Stimulated activated CD4-positive, alpha-beta T cell treated with anti-CD3 and anti-CD28 coated beads, Interleukin-2, amount 100 ng/mL, for 48 hours (primary cell): Measurements from ENCODE around the gene IMMP2L.

Experiments
- DNase-seq, 2 donors: peaks; one replicate each; pipeline ENCODE4 v3.0.0-alpha.2; 2020

The IMMP2L gene

DNA sequence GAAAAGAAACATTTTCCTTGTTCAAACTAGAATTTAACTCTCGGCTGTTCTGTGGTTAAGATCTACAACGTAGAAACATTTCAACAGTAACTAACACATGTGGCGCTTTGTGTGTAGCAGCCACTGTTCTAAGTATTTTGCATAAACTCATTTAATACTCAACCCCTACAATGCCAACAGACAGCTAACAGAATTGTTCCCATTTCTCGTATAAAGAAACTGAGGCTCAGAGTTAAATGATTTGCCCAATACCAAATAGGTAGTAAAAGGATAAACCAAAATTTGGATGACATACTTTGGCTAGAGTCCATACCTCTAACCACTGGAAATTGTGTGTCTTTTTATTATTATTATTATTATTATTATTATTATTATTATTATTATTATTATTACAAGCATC lies 543.8 kb downstream of the IMMP2L start:
- no peak for DNase-seq

DNA sequence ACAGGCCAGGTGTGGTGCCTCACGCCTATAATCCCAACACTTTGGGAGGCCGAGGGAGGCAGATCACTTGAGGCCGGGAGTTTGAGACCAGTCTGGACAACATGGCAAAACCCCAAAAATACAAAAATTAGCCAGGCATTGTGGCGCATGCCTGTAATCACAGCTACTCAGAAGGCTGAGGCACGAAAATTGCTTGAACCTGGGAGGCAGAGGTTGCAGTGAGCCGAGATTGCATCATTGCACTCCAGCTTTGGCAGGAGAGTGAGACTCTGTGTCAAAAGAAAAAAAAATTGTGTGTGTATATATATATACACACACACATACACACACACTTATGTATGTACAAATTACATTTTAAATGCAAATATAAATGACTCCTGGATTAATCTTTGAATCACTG lies 548.2 kb downstream of the IMMP2L start:
- DNase-seq = no peak

DNA sequence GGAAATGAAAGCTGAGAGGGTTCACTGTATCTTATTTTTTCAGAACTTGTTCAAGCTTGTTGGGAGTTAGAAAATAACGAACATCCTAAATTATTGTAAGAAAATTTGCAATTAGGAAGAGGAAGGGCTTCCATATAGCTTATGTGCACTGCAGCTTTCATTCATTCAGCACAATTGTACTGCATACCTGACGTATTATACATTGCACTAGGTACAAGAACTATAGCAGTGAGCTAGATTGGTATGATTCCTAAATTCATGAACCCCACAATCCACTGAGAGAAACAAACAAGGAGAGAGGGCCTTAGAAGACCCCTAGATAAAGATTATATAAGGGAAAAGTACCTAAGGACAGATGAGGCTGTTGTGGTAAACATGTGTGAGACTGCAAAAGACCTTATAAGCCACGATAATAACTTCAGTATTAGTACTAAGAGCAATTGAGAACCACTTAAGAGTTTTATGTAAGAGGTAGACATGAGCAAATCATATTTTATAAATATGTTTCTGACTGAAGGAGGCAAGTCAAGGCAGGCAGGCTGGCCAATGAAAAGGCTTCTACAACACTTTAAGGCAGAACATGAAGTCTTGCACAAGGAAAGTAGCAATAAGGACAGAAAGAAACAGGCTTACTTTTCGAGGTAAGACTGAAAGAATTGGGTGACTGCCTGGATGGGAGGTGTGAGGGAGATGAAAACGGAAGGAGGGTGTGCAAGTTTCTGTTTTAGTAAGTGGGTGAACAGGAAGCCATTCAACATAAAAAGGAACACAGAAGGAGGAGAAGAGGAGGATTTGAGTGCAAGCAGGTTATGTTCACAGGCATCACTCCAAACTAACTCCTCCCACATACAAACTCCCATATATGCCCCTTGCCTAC lies 549.3 kb downstream of the IMMP2L start:
- no peak for DNase-seq

DNA sequence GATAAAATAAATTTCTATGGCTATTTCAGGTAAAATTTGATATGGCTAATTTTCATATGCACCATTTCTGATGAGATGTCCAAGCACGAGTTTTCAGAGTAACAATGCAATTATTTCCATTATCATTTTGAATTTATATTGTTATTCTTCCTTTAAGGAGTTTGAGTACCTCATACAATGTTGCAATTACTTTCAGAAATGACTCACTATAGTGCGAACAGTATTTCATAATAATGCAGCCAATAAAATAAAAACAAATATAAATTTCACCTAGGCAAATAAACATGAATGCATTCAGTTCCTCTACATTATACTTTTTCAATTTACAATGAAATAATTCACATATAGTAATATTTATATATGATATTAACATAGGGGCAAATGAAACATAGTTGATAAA lies 550.1 kb downstream of the IMMP2L start:
- no peak for DNase-seq

DNA sequence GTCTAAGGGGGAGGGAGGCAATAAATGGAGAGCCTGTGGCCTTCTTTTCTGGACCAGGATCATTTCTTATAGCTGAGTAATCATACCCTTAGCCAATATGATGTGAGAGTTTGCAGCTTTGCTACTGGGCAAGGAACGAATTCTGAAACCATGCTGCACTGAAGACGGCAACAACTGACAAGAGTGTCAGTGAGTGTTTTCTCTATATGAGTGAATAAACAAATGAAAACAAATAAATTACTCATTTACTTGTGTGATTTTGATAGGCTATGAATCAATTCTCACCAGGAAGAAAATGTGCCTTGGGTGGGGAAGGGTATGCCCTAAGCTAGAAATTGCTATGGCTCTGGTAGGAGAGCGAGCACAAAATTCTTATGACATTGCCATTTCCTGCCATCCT lies 550.8 kb downstream of the IMMP2L start:
- no peak for DNase-seq

DNA sequence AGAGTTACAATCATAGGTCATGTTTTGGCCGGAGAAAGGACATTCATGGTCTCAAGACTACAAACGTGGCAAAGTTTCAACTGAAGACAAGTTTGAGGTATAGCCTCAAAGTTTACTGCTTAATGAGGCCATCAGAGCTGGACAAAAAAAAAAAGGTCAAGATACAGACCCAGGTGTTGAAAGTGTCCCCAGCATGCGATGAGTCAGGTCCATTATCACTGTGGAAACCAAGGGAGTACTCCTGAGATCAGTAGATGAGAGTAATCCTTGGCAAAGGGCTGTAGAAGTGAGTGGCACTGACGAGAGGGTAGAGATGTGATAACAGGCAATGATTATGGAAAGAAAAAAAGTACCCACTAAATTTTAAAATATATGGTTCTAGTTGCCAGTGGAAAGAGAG lies 551.5 kb downstream of the IMMP2L start:
- no peak for DNase-seq

DNA sequence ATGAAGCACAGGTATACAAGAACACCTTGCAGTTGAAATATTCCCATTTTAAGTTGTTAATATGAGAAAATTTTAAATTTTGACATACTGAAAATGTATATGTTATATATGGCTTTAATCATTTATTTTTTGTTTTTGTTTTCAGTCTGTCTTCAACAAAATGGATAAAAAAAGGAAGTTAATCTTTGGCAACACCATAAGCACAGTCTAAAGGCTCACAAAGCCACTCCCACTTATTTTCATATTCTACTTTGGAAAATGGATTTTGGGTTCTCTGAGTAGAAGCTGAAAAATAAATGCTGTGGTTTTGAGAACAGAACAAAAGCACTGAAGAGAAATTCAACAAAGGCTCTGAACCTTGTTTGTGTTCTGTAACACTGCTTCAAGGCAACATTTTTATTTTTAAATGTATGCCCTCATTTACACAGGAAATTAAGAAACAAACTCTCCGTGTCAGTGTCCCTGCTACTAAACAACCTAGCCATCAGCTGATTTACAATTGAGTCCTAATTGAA lies 552.7 kb downstream of the IMMP2L start:
- DNase-seq = no peak

DNA sequence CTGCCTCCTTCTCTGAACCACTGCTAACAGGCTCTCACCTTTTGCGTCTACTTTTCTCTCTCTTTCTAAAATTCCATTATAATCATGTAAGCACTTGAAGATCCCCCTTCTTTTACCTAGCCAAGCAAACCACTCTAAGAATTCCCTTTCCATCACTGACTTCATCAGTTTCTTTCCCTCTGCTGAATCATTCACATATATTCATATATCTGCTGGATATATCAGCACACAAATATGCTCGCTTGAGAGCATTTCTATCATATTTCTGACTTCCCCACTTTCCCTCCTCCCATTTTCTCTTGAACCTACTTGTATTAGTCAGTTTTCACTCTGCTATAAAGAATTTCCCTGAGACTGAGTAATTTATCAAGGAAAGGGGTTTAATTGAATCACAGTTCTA lies 555.6 kb downstream of the IMMP2L start:
- no peak for DNase-seq

DNA sequence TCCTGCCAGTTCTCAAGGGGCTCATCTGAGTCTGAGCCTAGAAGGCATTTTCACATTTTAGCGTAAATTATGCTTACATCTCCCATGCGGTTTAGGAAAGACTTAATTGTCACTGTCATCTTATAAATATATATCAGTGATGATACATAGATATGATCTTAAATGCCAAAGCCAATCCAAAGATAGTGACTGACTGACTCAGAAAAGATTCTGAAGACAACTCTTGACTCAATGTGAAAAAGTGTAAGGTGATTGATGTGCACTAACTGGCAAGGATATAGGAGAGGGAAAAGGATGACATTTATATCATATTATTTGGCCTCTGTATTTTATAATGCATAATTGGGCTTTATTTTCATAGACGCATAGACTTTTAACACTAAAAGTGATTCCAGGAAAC lies 556.3 kb downstream of the IMMP2L start:
- no peak for DNase-seq

DNA sequence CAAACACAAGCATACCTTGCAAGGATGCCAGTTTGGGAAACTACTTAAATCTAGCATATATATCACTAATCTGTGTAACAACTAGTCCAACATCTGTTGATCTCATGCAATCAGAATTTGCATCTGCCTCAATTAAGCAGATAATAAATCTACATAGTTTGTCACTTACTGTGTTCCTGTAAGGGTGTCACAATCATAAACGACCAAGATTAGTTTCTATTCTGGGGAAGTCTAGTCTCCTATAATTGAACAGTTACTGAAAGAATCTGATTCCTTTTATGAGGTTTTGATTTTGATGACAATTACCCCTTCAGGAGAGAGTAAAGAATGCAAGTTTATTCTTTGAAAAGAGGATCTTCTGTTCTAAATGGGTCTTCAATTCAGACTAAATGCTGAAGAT lies 556.8 kb downstream of the IMMP2L start:
- DNase-seq = no peak

DNA sequence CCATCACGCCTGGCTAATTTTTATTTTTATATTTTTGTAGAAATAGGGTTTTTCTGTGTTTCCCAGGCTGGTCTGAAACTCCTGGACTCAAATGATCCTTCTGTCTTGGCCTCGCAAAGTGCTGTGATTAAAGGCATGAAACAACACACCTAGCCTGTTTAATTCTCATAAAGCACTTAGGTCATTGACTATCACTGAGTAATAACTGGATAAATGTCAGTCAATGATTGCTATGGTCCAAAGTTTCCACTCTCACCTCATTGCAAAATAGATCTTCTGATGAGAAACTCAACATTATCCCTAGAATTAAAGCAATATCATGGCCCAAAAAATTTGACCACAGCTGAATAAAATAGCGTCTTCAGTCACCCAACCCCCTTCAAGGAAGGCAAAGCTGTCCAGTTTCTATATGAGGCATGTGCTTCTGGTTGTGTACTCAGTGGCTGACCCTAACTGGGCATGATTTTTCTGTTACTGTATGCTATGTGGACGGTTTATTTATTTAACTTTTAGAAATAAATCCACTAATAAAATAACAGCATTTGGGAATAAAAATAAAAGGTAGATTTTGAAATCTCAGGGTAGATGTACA lies 557.9 kb downstream of the IMMP2L start:
- DNase-seq = no peak

DNA sequence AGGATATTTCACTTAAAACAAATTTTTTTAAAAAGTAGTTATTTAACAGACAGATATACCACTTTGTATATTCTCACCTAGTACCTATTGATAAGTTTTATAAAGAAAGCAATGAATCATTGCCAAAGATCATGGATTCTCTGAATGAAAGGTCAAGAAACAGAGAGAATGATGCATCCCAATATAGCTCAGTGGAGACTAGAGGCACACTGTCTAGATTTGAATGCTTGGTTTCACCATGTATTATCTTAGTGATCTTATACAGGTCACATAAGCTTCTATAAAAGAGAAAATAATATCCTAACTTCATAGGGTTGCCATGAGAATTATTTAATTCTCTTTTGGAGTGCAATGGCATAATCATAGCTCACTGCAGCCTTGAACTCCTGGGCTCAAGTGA lies 558.4 kb downstream of the IMMP2L start:
- no peak for DNase-seq

DNA sequence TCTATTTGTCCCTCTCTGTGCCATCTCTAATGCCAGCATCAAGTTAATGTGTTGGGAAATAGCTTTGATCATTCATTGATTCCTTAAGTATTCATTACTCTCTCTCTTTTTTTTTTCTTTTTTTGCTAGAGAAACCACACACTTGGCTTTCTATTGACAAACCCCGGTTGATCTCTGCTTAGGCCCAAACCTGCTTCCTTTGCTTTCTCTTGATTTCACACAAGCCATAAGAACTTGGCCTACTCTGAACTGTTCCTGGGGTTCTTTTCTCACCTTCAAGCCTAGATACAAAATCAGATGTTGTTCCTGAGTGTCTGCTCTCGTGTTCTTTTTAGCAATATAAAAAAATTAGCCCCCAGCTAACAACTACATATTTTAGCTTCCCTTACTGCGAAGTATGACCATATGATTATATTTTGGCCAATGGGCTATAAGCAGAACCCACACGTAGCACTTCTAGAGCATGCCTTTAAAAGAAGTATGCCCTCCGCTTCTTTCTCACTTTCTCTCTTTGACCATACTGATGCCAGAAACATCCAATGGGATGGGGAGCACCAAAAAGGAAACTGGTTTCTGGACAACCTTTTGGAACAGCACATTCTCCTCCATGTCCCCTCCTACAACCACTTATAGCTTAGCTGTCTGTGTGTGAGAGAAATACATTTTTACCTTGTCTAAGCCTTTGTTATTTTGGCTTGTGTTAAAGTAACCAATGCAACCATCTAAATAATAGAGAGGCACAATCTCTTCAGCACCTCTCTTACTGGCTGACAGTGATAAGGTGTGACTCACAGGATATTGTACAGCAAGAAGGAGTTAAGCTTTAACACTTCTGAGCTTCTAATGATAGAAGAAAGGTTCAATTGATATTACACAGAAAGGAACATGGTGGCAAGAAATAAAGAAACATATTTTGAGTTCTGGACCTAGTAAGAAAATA lies 568.0 kb downstream of the IMMP2L start:
- DNase-seq = no peak

DNA sequence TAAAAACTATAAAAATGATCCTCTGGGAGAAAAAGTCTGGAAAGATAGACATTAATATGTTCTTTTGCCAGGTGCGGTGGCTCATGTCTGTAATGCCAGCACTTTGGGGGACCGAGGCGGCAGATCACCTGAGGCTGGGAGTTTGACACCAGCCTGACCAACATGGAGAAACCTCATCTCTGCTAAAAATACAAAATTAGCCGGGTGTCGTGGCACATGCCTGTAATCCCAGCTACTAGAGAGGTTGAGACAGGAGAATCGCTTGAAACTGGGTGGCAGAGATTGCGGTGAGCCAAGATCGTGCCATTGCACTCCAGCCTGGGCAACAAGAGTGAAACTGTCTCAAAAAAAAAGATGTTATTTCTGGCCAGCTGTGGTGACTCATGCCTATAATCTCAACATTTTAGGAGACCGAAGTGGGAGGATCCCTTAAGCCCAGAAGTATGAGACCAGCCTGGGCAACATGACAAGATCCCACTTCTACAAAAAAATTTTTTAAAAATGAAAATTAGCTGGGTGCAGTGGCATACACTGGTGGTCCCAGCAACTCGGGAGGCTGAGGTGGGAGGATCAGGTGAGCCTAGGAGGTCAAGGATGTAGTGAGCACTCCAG lies 573.3 kb downstream of the IMMP2L start:
- DNase-seq = no peak

DNA sequence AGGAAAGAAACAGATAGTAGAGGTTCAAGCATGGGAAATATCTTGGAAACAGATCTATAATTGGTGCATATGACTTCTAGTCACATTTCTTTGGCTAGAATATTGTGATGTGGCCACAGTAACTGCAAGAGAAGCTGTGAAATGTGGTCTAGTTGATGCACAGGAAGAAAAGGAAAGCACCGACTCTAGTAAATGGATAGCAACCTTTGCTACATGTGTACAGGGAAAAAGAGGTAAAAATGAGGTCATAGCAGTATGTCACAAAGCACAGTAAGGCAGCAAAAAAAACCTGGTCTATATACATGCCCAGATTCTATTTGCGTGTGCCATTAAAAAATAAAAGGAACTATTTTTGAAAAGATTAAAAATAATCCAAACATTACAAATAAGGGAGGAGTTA lies 573.9 kb downstream of the IMMP2L start:
- no peak for DNase-seq

DNA sequence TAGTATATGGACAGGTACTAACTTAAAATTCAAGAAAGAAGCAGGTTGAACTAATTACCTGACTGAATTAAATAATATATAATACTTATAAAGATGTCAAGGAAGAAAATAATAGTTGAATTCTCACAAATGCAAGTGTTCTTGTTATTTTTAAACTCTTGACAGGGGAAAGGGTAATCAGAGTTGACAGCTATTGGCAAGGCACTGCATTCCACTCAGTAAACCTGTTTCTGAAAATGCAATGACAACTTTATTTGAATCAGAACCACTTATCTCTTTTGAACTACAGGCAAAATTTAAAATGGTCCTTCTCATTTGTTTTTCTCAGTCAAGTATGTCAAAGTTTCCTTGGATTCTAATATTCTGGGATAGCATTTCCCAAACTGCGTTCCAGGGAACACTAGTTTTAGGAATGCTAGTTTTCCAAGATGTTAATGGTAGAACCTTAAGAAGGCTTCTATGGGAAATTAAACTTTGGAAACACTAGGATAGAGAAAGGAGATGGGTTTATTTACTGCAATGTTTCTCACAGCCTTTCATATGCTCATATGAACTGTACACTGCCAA lies 575.1 kb downstream of the IMMP2L start:
- no peak for DNase-seq

DNA sequence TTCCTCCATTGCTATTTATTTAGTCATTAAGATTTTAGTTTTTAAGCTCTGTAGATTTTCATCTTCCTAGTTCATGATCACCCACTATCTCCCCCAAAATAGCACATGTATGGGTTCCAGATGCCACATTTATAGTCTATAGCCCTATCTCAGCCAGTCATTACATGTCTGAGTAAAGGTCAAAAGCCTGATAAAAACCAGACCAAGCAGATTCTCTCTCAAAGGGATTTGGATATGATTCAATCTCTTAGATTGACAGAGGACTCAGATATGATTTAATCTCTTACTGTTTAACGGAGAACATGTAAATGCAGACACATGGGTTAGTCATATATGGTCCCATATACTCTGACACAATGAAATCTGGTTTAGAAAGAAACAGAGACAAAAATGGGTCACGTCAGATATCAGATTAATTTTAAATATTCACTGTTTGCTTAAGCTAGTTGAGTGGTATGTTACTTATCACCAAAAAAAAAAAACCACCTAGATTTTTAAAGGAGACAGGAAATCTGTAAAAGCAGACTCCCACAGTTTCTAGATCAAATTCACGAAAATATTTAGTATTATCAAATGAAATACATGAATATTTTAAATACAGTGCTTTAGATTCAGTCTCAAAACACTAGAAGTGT lies 578.4 kb downstream of the IMMP2L start:
- DNase-seq = no peak

DNA sequence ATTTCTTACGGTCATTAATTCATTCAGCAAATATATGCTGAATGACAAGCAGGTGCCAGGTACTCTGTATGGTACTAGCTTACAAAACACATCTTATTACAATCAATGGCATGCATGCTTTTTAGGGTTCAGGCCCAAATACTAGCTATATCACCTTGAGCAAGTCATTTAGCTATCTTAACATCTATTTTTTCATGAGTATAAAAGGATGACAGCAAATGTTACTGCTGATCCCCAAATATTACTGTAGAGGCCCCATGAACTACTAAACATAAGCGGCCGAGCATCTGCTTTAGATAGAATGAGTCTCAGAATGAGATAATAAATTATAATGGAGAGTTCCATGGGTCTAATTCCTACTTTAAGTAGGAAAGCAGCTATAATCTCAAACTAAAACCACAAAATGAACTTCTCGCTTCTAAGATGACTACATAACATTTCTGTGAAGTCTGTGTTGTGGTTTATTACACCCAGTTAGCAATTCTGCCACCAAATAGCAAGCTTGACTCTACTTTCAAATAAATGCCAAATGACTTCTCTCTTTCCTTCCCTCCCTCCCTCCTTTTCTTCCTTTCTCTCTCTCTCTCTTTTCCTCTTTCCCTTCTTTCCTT lies 585.1 kb downstream of the IMMP2L start:
- DNase-seq = no peak

DNA sequence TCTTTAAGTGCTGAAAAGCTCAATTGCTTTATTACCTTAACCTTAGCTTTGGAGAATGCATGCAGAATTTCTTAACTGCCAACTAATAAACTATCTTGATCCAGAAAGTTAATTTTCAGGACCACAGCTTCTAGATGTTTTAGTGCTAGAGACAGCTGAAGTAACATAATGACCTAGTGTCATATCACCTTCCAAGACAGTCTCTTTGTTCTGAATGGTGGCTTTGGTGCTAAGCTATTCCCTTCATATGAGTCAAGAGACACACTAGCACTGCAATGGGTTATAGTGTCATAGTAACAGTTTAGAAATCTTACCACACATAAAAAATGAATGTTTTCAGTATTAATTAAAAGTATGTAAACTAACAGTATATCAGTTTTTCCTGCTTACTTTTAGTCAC lies 586.8 kb downstream of the IMMP2L start:
- no peak for DNase-seq

DNA sequence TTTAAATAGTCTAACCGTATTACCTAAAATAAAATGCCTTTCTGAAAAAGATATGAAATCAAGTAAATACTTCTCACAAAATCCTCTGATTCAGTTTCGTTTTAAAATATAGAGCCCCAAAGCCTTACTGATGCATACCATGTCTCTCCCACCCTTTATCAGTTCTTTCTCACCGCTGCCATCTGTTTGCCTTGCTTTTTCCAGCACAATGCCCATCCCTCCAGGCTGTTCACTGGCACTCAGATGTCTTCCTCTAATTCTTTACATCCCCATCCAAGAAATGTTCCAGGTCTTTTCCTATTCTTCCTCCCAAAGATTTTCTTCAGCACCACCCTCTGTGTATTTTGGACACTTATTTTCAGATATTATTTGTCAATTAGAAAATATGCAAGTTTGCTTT lies 587.9 kb downstream of the IMMP2L start:
- no peak for DNase-seq

DNA sequence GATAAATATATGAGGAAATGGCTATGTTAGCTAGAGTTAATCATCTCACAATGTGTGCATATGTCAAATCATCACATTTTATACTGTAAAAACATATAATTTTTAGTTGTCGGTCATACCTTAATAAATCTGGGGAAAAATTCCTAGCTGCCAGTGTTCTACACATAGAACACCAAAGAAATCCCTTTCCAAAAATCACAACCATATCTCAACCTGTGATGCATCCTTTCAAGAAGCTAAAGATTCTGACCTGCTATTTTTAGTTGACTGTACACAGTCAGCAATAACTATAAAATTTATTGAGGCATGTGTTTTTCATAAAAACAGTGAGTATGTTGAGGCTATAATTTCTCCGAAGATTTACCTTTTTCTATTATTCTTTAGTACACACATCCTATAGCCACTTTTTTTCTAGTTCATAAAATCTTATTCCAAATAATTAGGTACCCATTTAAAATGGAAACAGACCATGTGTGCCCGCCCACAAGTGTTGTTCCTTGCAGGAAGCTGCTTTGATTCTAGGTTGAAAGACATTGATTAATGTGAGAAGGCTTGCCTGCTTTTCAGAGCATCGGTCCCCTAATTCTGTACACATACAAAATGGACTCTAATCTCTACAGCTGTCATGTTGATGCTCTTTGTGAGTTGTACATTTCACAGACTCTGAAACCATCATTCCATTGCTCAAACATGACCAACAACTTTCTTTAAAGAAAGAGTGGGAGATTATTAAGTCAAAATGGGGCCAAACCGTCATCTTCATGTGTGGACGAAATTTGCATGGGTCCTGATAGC lies 588.9 kb downstream of the IMMP2L start:
- DNase-seq = no peak
